GM12878 (cell line): ENCODE results near the gene LSM2.

Experiments
- HCFC1 ChIP-seq: fragments of 150-350 bp; IDR thresholded peaks from 2 replicates; pipeline ENCODE4 v1.6.1; 2014; ENCODE audit warnings: low read length
- YY1 ChIP-seq: IDR thresholded peaks from 2 replicates; pipeline ENCODE4 v1.6.1; 2011; ENCODE audit warnings: low read depth, mild to moderate bottlenecking, low read length
- ZBTB40 ChIP-seq: fragments of 450-650 bp; IDR thresholded peaks from 2 replicates; pipeline ENCODE4 v1.6.1; 2016; ENCODE audit warnings: mild to moderate bottlenecking, moderate library complexity, borderline replicate concordance

- TF ChIP-seq YY1 (no peak), HCFC1 (no peak), ZBTB40 (no peak)
Observed at GRCh38 chr6:31762878-31763618, 43.7 kb downstream of the LSM2 start.
